SKM-1 treated with dmso at 0.1 percent for 144 hours (cell line): ENCODE results near the gene GPR37.

Experiments used
- DNase-seq: peaks from one replicate; lab custom pipeline; 2025; ENCODE audit not compliant: unreplicated experiment; lab: John Stamatoyannopoulos, UW

Gene GPR37

GRCh38 chr7:124765401-124766352 is at the start of gene GPR37:
Gene GPR37, minus strand, starts transcription at chr7:124765792. Its CDS starts 816 bp downstream, at chr7:124764976.
- DNase-seq, result peak; percentile 80

- no peak for DNase-seq
Measured at GRCh38 chr7:124813994-124814798, 48.6 kb upstream of the GPR37 start.

- DNase-seq, result no peak
Measured at GRCh38 chr7:124812764-124813163, 47.2 kb upstream of the GPR37 start.

GRCh38 chr7:124811341-124811740 is 45.7 kb upstream of the GPR37 start:
- DNase-seq, result no peak

- DNase-seq, result no peak
Measured at GRCh38 chr7:124810605-124811004, 45.0 kb upstream of the GPR37 start.

- DNase-seq, result no peak
Measured at GRCh38 chr7:124808206-124808605, 42.6 kb upstream of the GPR37 start.

- no peak for DNase-seq
Measured at GRCh38 chr7:124801330-124801895, 35.8 kb upstream of the GPR37 start.

- DNase-seq, result no peak
Measured at GRCh38 chr7:124800386-124800785, 34.8 kb upstream of the GPR37 start.

GRCh38 chr7:124799448-124799847 is 33.9 kb upstream of the GPR37 start:
- no peak for DNase-seq

GRCh38 chr7:124796771-124797170 is 31.2 kb upstream of the GPR37 start:
- DNase-seq, result no peak

GRCh38 chr7:124792696-124793095 is 27.1 kb upstream of the GPR37 start:
- DNase-seq, result no peak

- no peak for DNase-seq
Measured at GRCh38 chr7:124792002-124792401, 26.4 kb upstream of the GPR37 start.

- no peak for DNase-seq
Measured at GRCh38 chr7:124791426-124791825, 25.8 kb upstream of the GPR37 start.

- no peak for DNase-seq
Measured at GRCh38 chr7:124790645-124791044, 25.1 kb upstream of the GPR37 start.

- no peak for DNase-seq
Measured at GRCh38 chr7:124785994-124786393, 20.4 kb upstream of the GPR37 start.

- peak; percentile 41 for DNase-seq
Measured at GRCh38 chr7:124784879-124785818, 19.6 kb upstream of the GPR37 start.

- no peak for DNase-seq
Measured at GRCh38 chr7:124783271-124783670, 17.7 kb upstream of the GPR37 start.

- DNase-seq, result no peak
Measured at GRCh38 chr7:124781907-124782734, 16.5 kb upstream of the GPR37 start.

- DNase-seq, result no peak
Measured at GRCh38 chr7:124781418-124781817, 15.8 kb upstream of the GPR37 start.

GRCh38 chr7:124780608-124781007 is 15.0 kb upstream of the GPR37 start:
- DNase-seq, result no peak
